OCI-LY3 (cell line): ENCODE results near the gene MYOT.
A peak's percentile ranks its signal among the peaks of the same experiment; 100 is the strongest.
"Not testable (repeated sequence)": the region's sequence is repeated elsewhere in the genome, so short reads cannot be mapped to it uniquely, and the experiment has no call there.

Source experiments
- H2AFZ ChIP-seq: fragments of 200-600, 300-600 bp; shearing (Covaris generic); 2 replicates; pipeline ENCODE4 v1.6.0; 2014; ENCODE audit warnings: antibody characterized with exemption, low read depth, low read length
- H3K27ac ChIP-seq: fragments of 200-600, 300-600 bp; sonication (generic); 2 replicates; pipeline ENCODE4 v1.5.1; 2014; ENCODE audit warnings: mild to moderate bottlenecking, low read length, moderate library complexity, mixed read lengths
- H3K27me3 ChIP-seq: fragments of 200-600, 300-600 bp; sonication (generic); 2 replicates; pipeline ENCODE4 v1.6.1; 2014; ENCODE audit warnings: low read depth, low read length, mixed read lengths
- H3K36me3 ChIP-seq: fragments of 200-600, 300-600 bp; sonication (generic); replicated peaks from 2 replicates; pipeline ENCODE3; 2014; ENCODE audit warnings: low read depth, low read length, mixed read lengths
- H3K4me1 ChIP-seq: fragments of 300-600, 200-600 bp; sonication (generic); 2 replicates; pipeline ENCODE4 v1.6.1; 2014; ENCODE audit warnings: low read length, mixed read lengths
- H3K4me2 ChIP-seq: fragments of 200-600, 300-600 bp; sonication (generic); 2 replicates; pipeline ENCODE4 v1.6.1; 2014; ENCODE audit warnings: low read length, mixed read lengths
- H3K4me3 ChIP-seq: fragments of 300-600, 200-600 bp; sonication (generic); 2 replicates; pipeline ENCODE4 v1.5.1; 2014; ENCODE audit warnings: antibody characterized with exemption, mild to moderate bottlenecking, low read length, moderate library complexity
- H3K79me2 ChIP-seq: fragments of 300-600, 200-600 bp; shearing (Covaris generic); 2 replicates; pipeline ENCODE4 v1.6.1; 2014; ENCODE audit warnings: mild to moderate bottlenecking, low read length, mixed read lengths
- H3K9ac ChIP-seq: fragments of 300-600, 200-600 bp; shearing (Covaris generic); 2 replicates; pipeline ENCODE4 v1.6.0; 2014; ENCODE audit warnings: mild to moderate bottlenecking, low read length, moderate library complexity
- H3K9me3 ChIP-seq: fragments of 200-600, 300-600 bp; shearing (Covaris generic); 2 replicates; pipeline ENCODE4 v1.6.1; 2014; ENCODE audit warnings: low read length, mixed read lengths; ENCODE audit not compliant: insufficient read depth
- H4K20me1 ChIP-seq: fragments of 200-600, 300-600 bp; sonication (generic); 2 replicates; pipeline ENCODE4 v1.6.1; 2016; ENCODE audit warnings: low read length, mixed read lengths; ENCODE audit not compliant: insufficient read depth
- EZH2phosphoT487 ChIP-seq: fragments of 200-600 bp; shearing (Covaris generic); IDR thresholded peaks from 2 replicates; pipeline ENCODE4 v1.6.1; 2018; ENCODE audit warnings: antibody characterized with exemption, mixed run types, low read depth
- TF ChIP-seq, protein P1 (sequence below): fragments of 200-600, 300-600 bp; sonication (generic); IDR thresholded peaks from 2 replicates; pipeline ENCODE4 v1.5.1; 2014; ENCODE audit warnings: antibody characterized with exemption, low read length, low read depth

MYOT gene

DNA sequence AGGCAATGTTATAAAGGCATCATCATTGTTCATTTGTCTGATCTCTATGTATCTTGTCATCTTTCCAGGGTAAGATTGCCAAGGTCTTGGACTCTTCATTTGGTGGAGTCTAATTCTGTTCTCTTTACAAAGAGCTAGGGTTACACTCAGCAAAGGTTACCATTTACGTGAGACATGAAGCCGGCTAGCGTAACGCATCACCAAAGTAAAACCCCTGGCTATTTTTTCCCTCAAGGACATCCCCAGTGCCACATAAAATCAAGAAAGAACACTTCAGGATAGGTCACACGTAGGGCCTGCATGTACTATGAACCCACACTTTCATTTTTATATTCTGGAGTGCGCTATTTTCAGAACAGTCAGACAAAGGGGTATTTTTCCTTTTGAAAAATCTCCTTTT is 20.0 kb upstream of the MYOT start:
- Histone ChIP-seq H3K27me3 (no peaks in the 10 kb centered on the region), H4K20me1 (no peaks in the 10 kb centered on the region), H3K36me3 (no peaks in the 10 kb centered on the region), H3K9ac (no peak overlapping the region), H3K27ac (no peak overlapping the region), H2AFZ (no peak overlapping the region), H3K4me3 (no peak overlapping the region), H3K4me2 (no peak overlapping the region), H3K79me2 (no peaks in the 10 kb centered on the region), H3K4me1 (no peaks in the 10 kb centered on the region), H3K9me3 (no peaks in the 10 kb centered on the region)
- TF ChIP-seq, protein P1, sequence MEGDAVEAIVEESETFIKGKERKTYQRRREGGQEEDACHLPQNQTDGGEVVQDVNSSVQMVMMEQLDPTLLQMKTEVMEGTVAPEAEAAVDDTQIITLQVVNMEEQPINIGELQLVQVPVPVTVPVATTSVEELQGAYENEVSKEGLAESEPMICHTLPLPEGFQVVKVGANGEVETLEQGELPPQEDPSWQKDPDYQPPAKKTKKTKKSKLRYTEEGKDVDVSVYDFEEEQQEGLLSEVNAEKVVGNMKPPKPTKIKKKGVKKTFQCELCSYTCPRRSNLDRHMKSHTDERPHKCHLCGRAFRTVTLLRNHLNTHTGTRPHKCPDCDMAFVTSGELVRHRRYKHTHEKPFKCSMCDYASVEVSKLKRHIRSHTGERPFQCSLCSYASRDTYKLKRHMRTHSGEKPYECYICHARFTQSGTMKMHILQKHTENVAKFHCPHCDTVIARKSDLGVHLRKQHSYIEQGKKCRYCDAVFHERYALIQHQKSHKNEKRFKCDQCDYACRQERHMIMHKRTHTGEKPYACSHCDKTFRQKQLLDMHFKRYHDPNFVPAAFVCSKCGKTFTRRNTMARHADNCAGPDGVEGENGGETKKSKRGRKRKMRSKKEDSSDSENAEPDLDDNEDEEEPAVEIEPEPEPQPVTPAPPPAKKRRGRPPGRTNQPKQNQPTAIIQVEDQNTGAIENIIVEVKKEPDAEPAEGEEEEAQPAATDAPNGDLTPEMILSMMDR = no peak
- TF ChIP-seq EZH2phosphoT487 = no peak

DNA sequence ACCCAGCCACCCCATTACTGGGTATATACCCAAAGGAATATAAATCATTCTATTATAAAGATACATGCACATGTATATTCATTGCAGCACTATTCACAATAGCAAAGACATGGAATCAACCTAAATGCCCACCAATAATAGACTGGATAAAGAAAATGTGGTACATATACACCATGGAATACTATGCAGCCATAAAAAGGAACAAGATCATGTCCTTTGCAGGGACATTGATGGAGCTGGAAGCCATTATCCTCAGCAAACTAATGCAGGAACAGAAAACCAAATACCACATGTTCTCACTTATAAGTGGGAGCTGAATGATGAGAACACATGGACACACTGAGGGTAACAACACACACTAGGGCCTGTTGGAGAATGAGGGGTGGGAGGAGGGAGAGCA is 14.5 kb upstream of the MYOT start:
- not testable (repeated sequence) for H3K9ac ChIP-seq, H3K36me3 ChIP-seq, H3K27ac ChIP-seq, H2AFZ ChIP-seq, H3K79me2 ChIP-seq, H3K9me3 ChIP-seq, H3K4me3 ChIP-seq, H3K4me2 ChIP-seq, H4K20me1 ChIP-seq, H3K27me3 ChIP-seq
- H3K4me1 ChIP-seq = peaks cover 13% of the 10 kb centered on the region

DNA sequence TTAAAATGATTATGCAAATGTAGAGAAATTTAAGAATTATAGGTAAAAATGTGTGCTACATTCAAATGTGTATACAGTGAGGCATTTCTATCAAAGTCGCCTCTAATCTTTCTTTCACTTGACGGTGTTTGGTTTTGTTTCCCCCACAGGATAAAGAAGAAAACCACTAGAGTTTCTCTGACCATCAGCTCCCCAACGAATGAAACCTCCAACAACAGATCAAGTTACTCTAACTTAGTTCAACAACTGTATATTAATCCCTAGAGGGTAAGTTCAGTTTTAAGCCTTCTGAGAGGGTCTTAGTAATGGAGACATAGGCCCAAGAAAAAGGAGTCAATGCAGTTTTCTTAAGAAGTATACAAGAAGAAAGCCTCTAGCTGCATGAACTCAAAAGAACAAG is 11.5 kb upstream of the MYOT start:
- Histone ChIP-seq H3K79me2 (no peaks in the 10 kb centered on the region), H3K4me2 (no peak overlapping the region), H4K20me1 (no peaks in the 10 kb centered on the region), H3K9ac (no peak overlapping the region), H3K27me3 (no peaks in the 10 kb centered on the region), H3K36me3 (no peaks in the 10 kb centered on the region), H3K4me1 (peaks cover 20% of the 10 kb centered on the region), H2AFZ (no peak overlapping the region), H3K4me3 (no peak overlapping the region), H3K9me3 (no peaks in the 10 kb centered on the region), H3K27ac (no peak overlapping the region)
- TF ChIP-seq EZH2phosphoT487 = no peak
- TF ChIP-seq, protein P1 = no peak

DNA sequence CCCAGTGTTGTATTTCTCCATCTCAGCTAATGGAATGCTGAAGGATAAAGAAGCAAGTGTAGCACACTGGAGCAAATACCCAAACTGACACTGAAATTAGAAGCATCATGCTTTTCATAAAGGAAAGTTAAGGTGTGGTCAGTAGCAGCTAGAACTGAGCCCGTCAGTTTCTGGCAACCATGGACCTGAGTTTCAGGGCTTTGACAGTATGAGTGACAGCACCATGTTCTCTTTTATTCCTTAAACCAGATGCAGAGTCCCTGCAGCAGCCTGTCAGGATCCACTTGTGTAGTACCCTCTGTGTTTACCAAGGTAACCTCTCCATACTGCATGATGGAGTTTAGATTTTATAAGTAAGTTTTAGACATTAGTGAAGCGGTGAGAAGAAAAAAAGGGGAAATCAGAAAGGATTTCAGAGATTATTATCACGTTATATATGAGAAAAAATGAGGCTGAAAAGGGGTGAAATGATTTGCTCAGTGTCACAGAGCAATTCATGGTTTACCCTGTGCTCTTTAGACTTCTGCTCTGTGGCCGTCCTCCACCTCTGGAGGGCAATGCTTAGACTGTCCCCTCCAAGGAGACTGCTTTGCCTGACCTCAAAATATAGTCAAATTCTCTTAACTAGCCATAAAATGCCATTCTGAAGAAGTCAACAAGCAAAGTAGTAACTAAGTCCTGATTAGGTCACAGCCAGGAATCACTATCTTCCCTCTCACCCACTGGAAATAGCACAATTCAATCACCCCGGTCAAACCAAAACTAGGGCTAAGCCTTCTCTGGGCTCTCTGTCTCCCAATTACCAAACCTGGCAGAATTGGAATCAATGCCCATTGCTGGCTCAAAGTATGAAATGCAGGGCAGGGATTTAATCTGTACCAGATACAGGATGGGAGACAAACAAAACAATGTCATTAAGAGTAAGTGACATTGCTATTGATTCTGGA is 10.5 kb upstream of the MYOT start:
- H2AFZ ChIP-seq = no peak overlapping the region

More for the DNA sequence above, 10.5 kb upstream of the MYOT start:
- Histone ChIP-seq H3K79me2 (no peaks in the 10 kb centered on the region), H3K36me3 (no peaks in the 10 kb centered on the region), H3K9me3 (no peaks in the 10 kb centered on the region), H3K4me2 (peak overlapping the region; percentile 67; the same call in 1 of the 2 replicates), H3K4me3 (no peak overlapping the region), H3K9ac (no peak overlapping the region), H3K27me3 (no peaks in the 10 kb centered on the region), H4K20me1 (no peaks in the 10 kb centered on the region), H3K27ac (no peak overlapping the region), H3K4me1 (peaks cover 20% of the 10 kb centered on the region)
- TF ChIP-seq EZH2phosphoT487 = no peak
- TF ChIP-seq, protein P1 = no peak
